Esophagus (tissue), 2 donors: ENCODE measurements around the gene SNAP25. TPM values are rescaled to one million over a fixed set of nuclear protein-coding genes. Genes with fewer than 3 reads are reported as not detected.

ENCODE experiments used
- H3K27ac ChIP-seq, 2 donors: one replicate each; pipeline ENCODE4 v1.5.1; 2013; ENCODE audit warnings: low read depth in 2 of 2, mild to moderate bottlenecking in 2 of 2, inconsistent platforms in 1 of 2, low read length in 1 of 2, moderate library complexity in 1 of 2
- H3K27me3 ChIP-seq, 2 donors: one replicate each; pipeline ENCODE4 v1.6.1; 2013; ENCODE audit warnings: low read length in 2 of 2, control low read depth in 1 of 2, mild to moderate bottlenecking in 1 of 2; ENCODE audit not compliant: insufficient read depth in 2 of 2, control insufficient read depth in 1 of 2
- H3K36me3 ChIP-seq, 2 donors: one replicate each; pipeline ENCODE4 v1.6.1; 2013; ENCODE audit warnings: low read length in 1 of 2; ENCODE audit not compliant: control insufficient read depth in 2 of 2, insufficient read depth in 2 of 2
- H3K4me1 ChIP-seq, 2 donors: one replicate each; pipeline ENCODE4 v1.6.1; 2013; ENCODE audit warnings: low read length in 1 of 2; ENCODE audit not compliant: control insufficient read depth in 2 of 2, insufficient read depth in 2 of 2
- H3K4me3 ChIP-seq, 2 donors: one replicate each; pipeline ENCODE4 v1.5.1; 2013; ENCODE audit warnings: low read length in 2 of 2, mild to moderate bottlenecking in 2 of 2, low read depth in 1 of 2, moderate library complexity in 1 of 2
- H3K9me3 ChIP-seq, 2 donors: one replicate each; pipeline ENCODE4 v1.6.1; 2013; ENCODE audit warnings: mild to moderate bottlenecking in 2 of 2, low read depth in 1 of 2, low read length in 1 of 2, moderate library complexity in 1 of 2; ENCODE audit not compliant: control insufficient read depth in 2 of 2, insufficient read depth in 1 of 2
- WGBS, 2 donors: extraction: QIAGEN DNeasy Blood & Tissue Kit; methylation state at CpG; one replicate each; pipeline ENCODE4 v1.1.7; 2013; 5-methylcytosine and 5-hydroxymethylcytosine counted together
- polyA plus RNA-seq, 2 donors: library from polyadenylated mRNA; stranded (reverse); fragments of 200-250 nt; gene quantifications; one replicate each; pipeline ENCODE4 v1.2.3, GENCODE V29; 2013
- donor health status: healthy with polysubstance abuse.
- donor health status: Bipolar disorder and iron deficiency.

Gene SNAP25
- polyA plus RNA-seq, 2 donors: 0.06 to 0.12 TPM

GRCh38 chr20:10291568-10292248 is 73.1 kb downstream of the SNAP25 start:
- WGBS, 2 donors: 81 to 86% methylated on average over 2 of the region's 2 CpGs
- Histone ChIP-seq H3K4me3 (no peak overlapping the region), H3K27me3 (no peaks in the 10 kb centered on the region), H3K36me3 (no peaks in the 10 kb centered on the region), H3K4me1 (no peaks in the 10 kb centered on the region), H3K9me3 (no peaks in the 10 kb centered on the region), H3K27ac (no peak overlapping the region)

DNA sequence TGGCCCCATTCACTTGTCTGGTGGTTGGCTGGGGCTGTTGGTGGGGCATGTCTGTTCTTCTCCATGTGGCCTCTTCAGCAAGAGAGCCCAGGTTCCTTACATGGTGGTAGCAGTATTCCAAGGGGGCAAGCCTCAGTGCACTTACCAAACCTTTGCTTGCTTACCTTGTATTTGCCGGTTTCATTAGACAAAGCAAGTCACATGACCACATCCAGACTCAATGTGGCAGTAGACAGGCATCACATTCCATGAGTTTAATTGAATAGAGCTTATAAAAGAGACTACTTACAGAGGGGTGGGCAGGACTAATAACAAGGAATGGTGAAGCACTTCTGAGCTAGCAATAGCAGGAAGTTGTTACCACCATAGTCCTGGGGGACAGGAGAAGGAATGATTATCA is 78.6 kb downstream of the SNAP25 start:
- Histone ChIP-seq H3K27ac (no peak overlapping the region), H3K4me1 (no peaks in the 10 kb centered on the region), H3K36me3 (no peaks in the 10 kb centered on the region), H3K4me3 (no peak overlapping the region), H3K27me3 (no peaks in the 10 kb centered on the region), H3K9me3 (no peaks in the 10 kb centered on the region)
- WGBS, 2 donors: 89% methylated on average over 1 of the region's 1 CpG

GRCh38 chr20:10297684-10298240 is 79.1 kb downstream of the SNAP25 start:
- H3K9me3 ChIP-seq: no peaks in the 10 kb centered on the region
- H3K36me3 ChIP-seq: no peaks in the 10 kb centered on the region
- no peak overlapping the region for H3K4me3 ChIP-seq
- H3K27me3 ChIP-seq: no peaks in the 10 kb centered on the region
- H3K27ac ChIP-seq: no peak overlapping the region
- H3K4me1 ChIP-seq: no peaks in the 10 kb centered on the region
- WGBS, 2 donors: 34 to 44% methylated on average over 1 of the region's 1 CpG

- 52 to 54% methylated on average over 5 of the region's 5 CpGs for WGBS, 2 donors
- no peaks in the 10 kb centered on the region for H3K4me1 ChIP-seq
- H3K4me3 ChIP-seq: no peak overlapping the region
- no peaks in the 10 kb centered on the region for H3K9me3 ChIP-seq
- no peaks in the 10 kb centered on the region for H3K36me3 ChIP-seq
- no peaks in the 10 kb centered on the region for H3K27me3 ChIP-seq
- H3K27ac ChIP-seq: no peak overlapping the region
Measured at GRCh38 chr20:10300582-10301446, 82.2 kb downstream of the SNAP25 start.

GRCh38 chr20:10303852-10304251 is 85.2 kb downstream of the SNAP25 start:
- Histone ChIP-seq H3K9me3 (no peaks in the 10 kb centered on the region), H3K4me3 (no peak overlapping the region), H3K36me3 (no peaks in the 10 kb centered on the region), H3K4me1 (no peaks in the 10 kb centered on the region), H3K27me3 (no peaks in the 10 kb centered on the region), H3K27ac (no peak overlapping the region)
- WGBS, 2 donors: 48 to 51% methylated on average over 3 of the region's 3 CpGs

DNA sequence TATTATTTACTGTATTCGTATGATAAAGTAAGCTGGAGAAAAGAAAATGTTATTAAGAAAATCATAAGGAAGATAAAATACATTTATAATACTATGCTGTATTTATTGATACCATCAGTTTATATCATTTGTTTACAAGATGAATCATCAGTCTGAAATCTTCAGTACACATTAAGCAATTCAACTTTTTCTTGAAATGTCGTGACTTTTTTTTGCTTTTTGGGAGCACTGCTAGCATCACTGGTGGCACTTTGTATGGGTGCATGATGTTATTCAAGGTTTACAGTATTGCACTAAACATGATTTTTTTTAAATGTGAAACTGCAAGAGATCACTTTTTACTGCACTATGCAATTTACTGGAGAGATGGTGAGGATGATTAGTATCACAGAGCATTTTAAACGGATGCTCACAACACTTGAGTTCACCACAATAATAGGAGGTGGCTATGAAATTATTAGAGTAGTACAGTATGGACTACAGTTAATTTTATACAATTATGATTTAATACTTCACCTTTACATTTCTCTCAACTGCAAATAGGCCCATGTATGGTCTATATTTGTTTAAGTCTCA is 85.9 kb downstream of the SNAP25 start:
- no peaks in the 10 kb centered on the region for H3K9me3 ChIP-seq
- no peak overlapping the region for H3K4me3 ChIP-seq
- H3K27me3 ChIP-seq: no peaks in the 10 kb centered on the region
- no peaks in the 10 kb centered on the region for H3K4me1 ChIP-seq
- 74 to 79% methylated on average over 3 of the region's 3 CpGs for WGBS, 2 donors
- no peak overlapping the region for H3K27ac ChIP-seq
- no peaks in the 10 kb centered on the region for H3K36me3 ChIP-seq

DNA sequence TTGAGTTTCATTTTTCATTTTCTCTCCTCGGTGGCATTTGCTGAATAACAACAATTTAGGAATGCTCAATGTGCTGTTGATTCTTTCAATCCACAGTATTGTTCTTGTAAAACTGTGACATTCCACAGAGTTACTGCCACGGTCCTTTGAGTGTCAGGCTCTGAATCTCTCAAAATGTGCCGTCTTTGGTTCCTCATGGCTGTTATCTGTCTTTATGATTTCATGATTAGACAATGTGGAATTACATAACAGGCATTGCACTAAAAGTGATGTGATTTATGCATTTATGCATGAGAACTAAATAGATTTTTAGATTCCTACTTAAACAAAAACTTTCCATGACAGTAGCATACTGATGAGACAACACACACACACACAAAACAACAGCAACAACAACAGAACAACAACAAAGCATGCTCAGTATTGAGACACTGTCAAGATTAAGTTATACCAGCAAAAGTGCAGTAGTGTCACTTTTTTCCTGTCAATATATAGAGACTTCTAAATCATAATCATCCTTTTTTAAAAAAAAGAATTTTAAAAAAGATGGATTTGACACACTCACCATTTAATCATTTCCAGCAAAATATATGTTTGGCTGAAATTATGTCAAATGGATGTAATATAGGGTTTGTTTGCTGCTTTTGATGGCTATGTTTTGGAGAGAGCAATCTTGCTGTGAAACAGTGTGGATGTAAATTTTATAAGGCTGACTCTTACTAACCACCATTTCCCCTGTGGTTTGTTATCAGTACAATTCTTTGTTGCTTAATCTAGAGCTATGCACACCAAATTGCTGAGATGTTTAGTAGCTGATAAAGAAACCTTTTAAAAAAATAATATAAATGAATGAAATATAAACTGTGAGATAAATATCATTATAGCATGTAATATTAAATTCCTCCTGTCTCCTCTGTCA is 88.1 kb downstream of the SNAP25 start:
- Histone ChIP-seq H3K27me3 (no peaks in the 10 kb centered on the region), H3K4me1 (no peaks in the 10 kb centered on the region), H3K36me3 (no peaks in the 10 kb centered on the region), H3K27ac (no peak overlapping the region), H3K9me3 (no peaks in the 10 kb centered on the region), H3K4me3 (no peak overlapping the region)
- WGBS, 2 donors: 41 to 47% methylated on average over 3 of the region's 3 CpGs

GRCh38 chr20:10307359-10307735 is 88.7 kb downstream of the SNAP25 start:
- Histone ChIP-seq H3K9me3 (no peaks in the 10 kb centered on the region), H3K27me3 (no peaks in the 10 kb centered on the region), H3K36me3 (no peaks in the 10 kb centered on the region), H3K4me3 (no peak overlapping the region), H3K27ac (no peak overlapping the region), H3K4me1 (no peaks in the 10 kb centered on the region)
- WGBS, 2 donors: 61 to 62% methylated on average over 3 of the region's 3 CpGs

DNA sequence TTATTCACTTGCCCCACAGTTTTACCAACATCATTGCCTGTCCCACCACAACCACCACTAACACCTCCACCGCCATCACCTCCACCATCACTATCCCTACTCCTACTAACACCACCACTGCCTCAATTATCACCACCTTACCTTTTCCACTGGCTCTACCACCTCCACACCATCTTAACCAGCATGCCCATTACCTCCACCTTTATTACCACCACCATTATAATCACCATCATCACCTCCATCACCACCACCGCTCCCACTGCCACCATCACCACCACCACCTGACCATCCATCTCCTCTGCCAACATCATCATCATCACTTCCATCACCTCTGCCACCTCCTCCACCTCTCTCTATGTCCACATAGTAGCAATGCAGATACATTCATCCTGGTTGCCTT is 90.0 kb downstream of the SNAP25 start:
- no peak overlapping the region for H3K4me3 ChIP-seq
- no peaks in the 10 kb centered on the region for H3K27me3 ChIP-seq
- no peaks in the 10 kb centered on the region for H3K4me1 ChIP-seq
- no peaks in the 10 kb centered on the region for H3K9me3 ChIP-seq
- H3K36me3 ChIP-seq: no peaks in the 10 kb centered on the region
- WGBS, 2 donors: 97 to 98% methylated on average over 2 of the region's 2 CpGs
- H3K27ac ChIP-seq: no peak overlapping the region
